B cell (primary cell): ENCODE data around the gene SDR9C7. TPM values are rescaled to one million over a fixed set of nuclear protein-coding genes. Genes with fewer than 3 reads are reported as not detected.

Experiments
- ATAC-seq: fragments of 200-7000 bp; cut with Tn5 transposase; one replicate; pipeline ENCODE4 v1.10.0; 2021; ENCODE audit warnings: low read depth, mild to moderate bottlenecking, moderate number of reproducible peaks, moderate library complexity
- CTCF ChIA-PET: fragments of 350-600 bp; sonication (Branson Sonifier 250); formaldehyde crosslinking; loops from one replicate; lab custom pipeline; 2021; ENCODE audit warnings: antibody characterized with exemption, inconsistent platforms; lab: Charles Lee
- POLR2A ChIA-PET: fragments of 350-600 bp; sonication (Branson Sonifier 250); formaldehyde crosslinking; loops from one replicate; lab custom pipeline; 2021; ENCODE audit warnings: antibody characterized with exemption; lab: Charles Lee
- DNase-seq: peaks from one replicate; pipeline ENCODE4 v3.0.0; 2013
- H2AFZ ChIP-seq: 2 replicates; pipeline ENCODE4 v1.6.1; 2012; ENCODE audit warnings: mild to moderate bottlenecking, low read depth, low read length; ENCODE audit not compliant: insufficient read depth, poor library complexity, severe bottlenecking
- H3K27ac ChIP-seq, 2 donors: 1 replicate in 1 of 2; 2 replicates in 1 of 2; pipeline ENCODE4 v1.5.1; 2012 to 2013; ENCODE audit warnings: low read length in 2 of 2, mild to moderate bottlenecking in 2 of 2, moderate library complexity in 1 of 2
- H3K27me3 ChIP-seq, 4 experiments: fragments of 200-600 bp in 1 of 4; sonication (generic) in 1 of 4; replicated peaks in 1 of 4; 1 replicate in 2 of 4; 2 replicates in 2 of 4; pipeline versions ENCODE4 v1.6.1 to v1.7.0; 2013 to 2016; ENCODE audit warnings: low read length in 3 of 4, mild to moderate bottlenecking in 2 of 4, mixed read lengths in 1 of 4, moderate library complexity in 1 of 4; ENCODE audit not compliant: insufficient read depth in 4 of 4, control insufficient read depth in 3 of 4; ENCODE audit errors: control extremely low read depth in 1 of 4
- H3K36me3 ChIP-seq, 2 experiments: replicated peaks in 1 of 2; 1 replicate in 1 of 2; 2 replicates in 1 of 2; pipeline versions ENCODE4 v1.6.1 to v1.7.1; 2013; ENCODE audit warnings: low read length in 1 of 2; ENCODE audit not compliant: insufficient read depth in 2 of 2, control insufficient read depth in 1 of 2; ENCODE audit errors: control extremely low read depth in 1 of 2, extremely low read depth in 1 of 2
- H3K4me1 ChIP-seq, 2 donors: fragments of 200-600 bp in 1 of 2; sonication (generic) in 1 of 2; 1 replicate in 1 of 2; 2 replicates in 1 of 2; pipeline versions ENCODE4 v1.5.1 to v1.6.1; 2013 to 2017; ENCODE audit warnings: low read length in 2 of 2; ENCODE audit not compliant: control insufficient read depth in 2 of 2, insufficient read depth in 2 of 2
- H3K4me2 ChIP-seq: replicated peaks from 2 replicates; pipeline ENCODE3; 2012; ENCODE audit warnings: mild to moderate bottlenecking, low read depth, low read length; ENCODE audit not compliant: poor library complexity, severe bottlenecking
- H3K4me3 ChIP-seq, 5 experiments: fragments of 200-600 bp in 1 of 5; sonication (generic) in 1 of 5; 1 replicate in 3 of 5; 2 replicates in 2 of 5; pipeline versions ENCODE4 v1.5.1 to v1.7.0; 2011 to 2016; ENCODE audit warnings: low read length in 4 of 5, mild to moderate bottlenecking in 4 of 5, low read depth in 2 of 5, control low read depth in 1 of 5, moderate library complexity in 1 of 5; ENCODE audit not compliant: insufficient read depth in 1 of 5; ENCODE audit errors: control extremely low read depth in 1 of 5, extremely low read depth in 1 of 5
- H3K79me2 ChIP-seq: fragments of 200-600 bp; sonication (generic); one replicate; pipeline ENCODE4 v1.6.0; 2016; ENCODE audit warnings: low read length; ENCODE audit not compliant: control insufficient read depth, insufficient read depth
- H3K9ac ChIP-seq: fragments of 200-600 bp; sonication (generic); 2 replicates; pipeline ENCODE4 v1.6.1; 2017; ENCODE audit warnings: mild to moderate bottlenecking, low read length, moderate library complexity
- H3K9me3 ChIP-seq, 3 donors: one replicate each; pipeline versions ENCODE4 v1.6.1 to v1.7.1; 2013; ENCODE audit warnings: low read length in 2 of 3; ENCODE audit not compliant: control insufficient read depth in 2 of 3, insufficient read depth in 1 of 3; ENCODE audit errors: control extremely low read depth in 1 of 3
- H4K20me1 ChIP-seq: 2 replicates; pipeline ENCODE4 v1.6.0; 2012; ENCODE audit warnings: mild to moderate bottlenecking, low read length; ENCODE audit not compliant: insufficient read depth, control insufficient read depth, poor library complexity, severe bottlenecking
- H3K27ac Mint-ChIP-seq: one replicate; pipeline ENCODE4 v1.8.0; 2021; ENCODE audit warnings: mixed read lengths
- H3K27me3 Mint-ChIP-seq: one replicate; pipeline ENCODE4 v1.8.0; 2021; ENCODE audit warnings: mixed read lengths
- H3K4me1 Mint-ChIP-seq: one replicate; pipeline ENCODE4 v1.8.0; 2021; ENCODE audit warnings: mixed read lengths
- H3K4me3 Mint-ChIP-seq: one replicate; pipeline ENCODE4 v1.8.0; 2021; ENCODE audit warnings: mixed read lengths
- H3K9me3 Mint-ChIP-seq: one replicate; pipeline ENCODE4 v1.8.0; 2022; ENCODE audit warnings: mixed read lengths; ENCODE audit not compliant: insufficient read depth
- EZH2 ChIP-seq: IDR thresholded peaks from 2 replicates; pipeline ENCODE4 v1.6.1; 2012; ENCODE audit warnings: borderline replicate concordance, low read depth, mild to moderate bottlenecking, moderate library complexity, low read length; ENCODE audit not compliant: insufficient read depth, poor library complexity, severe bottlenecking
- WGBS: methylation state at CpG from one replicate; pipeline ENCODE4 v1.1.5; 2013; ENCODE audit warnings: missing lambda C conversion rate; ENCODE audit not compliant: insufficient coverage; 5-methylcytosine and 5-hydroxymethylcytosine counted together
- intact Hi-C: fragments of 100-400 bp; cut with micrococcal nuclease; formaldehyde crosslinking; loops from one replicate; pipeline ENCODE4 v1.10.0; 2022
- polyA plus RNA-seq: library from polyadenylated mRNA; depleted of rRNA; stranded (reverse); fragments of >200 nt; gene quantifications from 2 replicates; pipeline ENCODE4 v1.2.3, GENCODE V29; 2012
- total RNA-seq, 2 donors: library from RNA; stranded (reverse); fragments of 120-200 nt in 1 of 2; gene quantifications; 1 replicate in 1 of 2; 2 replicates in 1 of 2; pipeline versions ENCODE4 v1.2.3 to v1.2.4, GENCODE V29; 2013 to 2022
- TF ChIP-seq, protein P1 (sequence below): fragments of 200-600 bp; IDR thresholded peaks from one replicate; pipeline ENCODE4 v1.8.0; 2022; ENCODE audit warnings: antibody characterized with exemption, mild to moderate bottlenecking

Gene SDR9C7
- total and polyA plus RNA-seq, 2 donors (not counting 1 experiment from before 2014, with no cell fraction given): not detected

DNA sequence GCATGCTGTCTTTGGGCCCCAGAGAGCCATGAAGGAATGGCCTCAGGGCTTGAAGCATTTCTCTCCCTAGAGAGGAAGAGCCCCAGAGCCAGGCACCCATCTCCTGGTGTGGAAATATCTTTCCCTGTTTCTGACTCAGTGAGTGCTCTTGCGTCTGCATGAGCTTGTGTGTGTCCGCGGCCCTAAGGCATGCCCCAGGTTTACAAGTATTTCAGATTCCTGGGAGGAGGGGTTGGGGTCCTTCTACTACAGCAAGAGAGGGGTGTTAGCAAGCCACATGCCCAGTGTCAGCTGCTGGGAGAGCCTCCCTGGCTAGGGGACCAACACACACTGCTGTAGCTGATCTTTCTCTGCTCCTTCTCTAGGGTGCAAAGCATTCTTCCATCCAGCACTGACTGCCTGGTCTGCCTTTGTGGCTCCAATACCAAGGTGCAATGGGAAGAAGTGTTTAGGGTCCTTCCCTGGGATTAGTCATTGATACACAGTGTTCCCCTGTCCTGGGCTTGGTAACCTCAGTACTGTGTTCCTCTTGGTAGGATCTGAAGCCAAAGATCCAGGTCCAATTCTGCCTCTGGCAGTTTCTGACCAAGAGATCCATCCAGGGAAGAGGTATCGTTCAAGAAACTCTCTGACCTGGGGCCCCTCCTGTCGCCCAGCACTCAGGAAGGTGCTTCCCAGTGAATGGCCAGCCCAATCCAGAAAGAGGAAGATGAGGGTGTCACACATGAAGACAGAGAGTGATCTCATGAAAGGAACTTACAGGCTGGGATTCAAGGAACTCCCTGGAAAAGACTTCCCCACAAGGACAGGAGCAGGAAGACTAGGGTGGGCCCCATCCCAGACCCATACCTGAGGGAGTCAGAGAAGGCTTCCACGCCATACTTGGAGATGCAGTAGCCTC lies 20.1 kb upstream of the SDR9C7 start:
- H3K4me1 Mint-ChIP-seq: no peaks in the 10 kb centered on the region
- 87% methylated on average over 6 of the region's 6 CpGs for WGBS
- no peak overlapping the region for H3K9ac ChIP-seq
- no peaks in the 10 kb centered on the region for H3K36me3 ChIP-seq
- no peak overlapping the region for H3K4me3 Mint-ChIP-seq
- POLR2A ChIA-PET: no interaction called here
- no peaks in the 10 kb centered on the region for H3K9me3 Mint-ChIP-seq
- intact Hi-C loops: no loop called here
- DNase-seq (no peak), ATAC-seq (no peak)
- H3K4me1 ChIP-seq: no peaks in the 10 kb centered on the region
- TF ChIP-seq EZH2: no peak
- TF ChIP-seq, protein P1, sequence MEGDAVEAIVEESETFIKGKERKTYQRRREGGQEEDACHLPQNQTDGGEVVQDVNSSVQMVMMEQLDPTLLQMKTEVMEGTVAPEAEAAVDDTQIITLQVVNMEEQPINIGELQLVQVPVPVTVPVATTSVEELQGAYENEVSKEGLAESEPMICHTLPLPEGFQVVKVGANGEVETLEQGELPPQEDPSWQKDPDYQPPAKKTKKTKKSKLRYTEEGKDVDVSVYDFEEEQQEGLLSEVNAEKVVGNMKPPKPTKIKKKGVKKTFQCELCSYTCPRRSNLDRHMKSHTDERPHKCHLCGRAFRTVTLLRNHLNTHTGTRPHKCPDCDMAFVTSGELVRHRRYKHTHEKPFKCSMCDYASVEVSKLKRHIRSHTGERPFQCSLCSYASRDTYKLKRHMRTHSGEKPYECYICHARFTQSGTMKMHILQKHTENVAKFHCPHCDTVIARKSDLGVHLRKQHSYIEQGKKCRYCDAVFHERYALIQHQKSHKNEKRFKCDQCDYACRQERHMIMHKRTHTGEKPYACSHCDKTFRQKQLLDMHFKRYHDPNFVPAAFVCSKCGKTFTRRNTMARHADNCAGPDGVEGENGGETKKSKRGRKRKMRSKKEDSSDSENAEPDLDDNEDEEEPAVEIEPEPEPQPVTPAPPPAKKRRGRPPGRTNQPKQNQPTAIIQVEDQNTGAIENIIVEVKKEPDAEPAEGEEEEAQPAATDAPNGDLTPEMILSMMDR: no peak
- H3K9me3 ChIP-seq: peaks cover 0 to 18% (median 4%) of the 10 kb centered on the region in 3 donors
- no peak overlapping the region for H3K27ac Mint-ChIP-seq
- no peak overlapping the region for H3K4me2 ChIP-seq
- H3K27me3 Mint-ChIP-seq: peaks cover 3% of the 10 kb centered on the region
- H3K79me2 ChIP-seq: no peaks in the 10 kb centered on the region
- H3K27me3 ChIP-seq: peaks cover 0 to 9% (median 0%) of the 10 kb centered on the region in 4 experiments
- no peak overlapping the region for H2AFZ ChIP-seq
- H4K20me1 ChIP-seq: no peaks in the 10 kb centered on the region
- no peak overlapping the region for H3K4me3 ChIP-seq
- no peak overlapping the region for H3K27ac ChIP-seq
- CTCF ChIA-PET: no interaction called here

DNA sequence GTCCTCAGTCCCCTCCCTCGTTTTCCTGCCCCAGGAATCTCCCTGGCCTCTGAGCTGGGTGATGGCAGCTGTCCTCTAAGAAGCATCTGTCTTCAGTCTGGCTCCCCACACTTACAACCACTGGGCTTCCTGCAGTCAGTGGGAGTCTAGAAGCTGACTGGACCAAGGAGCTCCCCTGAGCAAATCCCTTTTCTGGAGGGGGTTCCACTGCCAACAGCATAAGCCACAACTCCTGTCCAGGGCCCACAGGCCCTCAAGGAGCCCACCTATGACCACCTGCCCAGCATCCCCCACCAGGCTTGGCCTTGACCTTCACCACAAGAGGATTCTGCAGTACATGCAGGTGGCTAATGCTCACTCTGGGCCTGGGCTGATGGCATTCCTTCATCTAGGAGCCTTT lies 19.1 kb upstream of the SDR9C7 start:
- no peaks in the 10 kb centered on the region for H3K79me2 ChIP-seq
- no peak for ATAC-seq
- Mint-ChIP-seq H3K4me3 (no peak overlapping the region), H3K4me1 (no peaks in the 10 kb centered on the region), H3K27me3 (peaks cover 8% of the 10 kb centered on the region), H3K27ac (no peak overlapping the region), H3K9me3 (no peaks in the 10 kb centered on the region)
- CTCF ChIA-PET: no interaction called here
- H3K4me2 ChIP-seq: no peak overlapping the region
- H3K36me3 ChIP-seq: no peaks in the 10 kb centered on the region
- H3K27ac ChIP-seq: no peak overlapping the region
- DNase-seq: no peak
- H3K4me1 ChIP-seq: no peaks in the 10 kb centered on the region
- H3K4me3 ChIP-seq: no peak overlapping the region
- H3K27me3 ChIP-seq: peaks cover 0 to 6% (median 0%) of the 10 kb centered on the region in 4 experiments
- intact Hi-C loops: no loop called here
- POLR2A ChIA-PET: no interaction called here
- 13% methylated on average over 1 of the region's 1 CpG for WGBS
- H3K9me3 ChIP-seq: peaks cover 0 to 12% (median 2%) of the 10 kb centered on the region in 3 donors
- TF ChIP-seq, protein P1: no peak
- no peak for TF ChIP-seq EZH2
- no peak overlapping the region for H3K9ac ChIP-seq
- H4K20me1 ChIP-seq: no peaks in the 10 kb centered on the region
- H2AFZ ChIP-seq: no peak overlapping the region
